Activated B cell treated with CpG ODN at 0.5 μM for 24 hours (primary cell): ENCODE data around the gene R3HDM4. TPM values are rescaled to one million over a fixed set of nuclear protein-coding genes. Genes with fewer than 3 reads are reported as not detected.
A peak's percentile ranks its signal among the peaks of the same experiment; 100 is the strongest.

Experiments used
- ATAC-seq: fragments of 200-7000 bp; cut with Tn5 transposase; one replicate; pipeline ENCODE4 v1.10.0; 2021; ENCODE audit warnings: low read depth, mild to moderate bottlenecking, moderate library complexity
- CTCF ChIA-PET: fragments of 350-600 bp; sonication (Branson Sonifier 250); formaldehyde crosslinking; loops from one replicate; lab custom pipeline; 2021; ENCODE audit warnings: antibody characterized with exemption; lab: Charles Lee
- POLR2A ChIA-PET: fragments of 350-600 bp; sonication (Branson Sonifier 250); formaldehyde crosslinking; loops from one replicate; lab custom pipeline; 2021; ENCODE audit warnings: antibody characterized with exemption; lab: Charles Lee
- DNase-seq: peaks from one replicate; pipeline ENCODE4 v3.0.0; 2022
- H3K27ac Mint-ChIP-seq: one replicate; pipeline ENCODE4 v1.8.0; 2020; ENCODE audit warnings: mixed read lengths
- H3K27me3 Mint-ChIP-seq: one replicate; pipeline ENCODE4 v1.8.0; 2021; ENCODE audit warnings: mixed read lengths
- H3K36me3 Mint-ChIP-seq: one replicate; pipeline ENCODE4 v1.8.0; 2021; ENCODE audit warnings: low read depth, mixed read lengths
- H3K4me1 Mint-ChIP-seq: one replicate; pipeline ENCODE4 v1.8.0; 2021; ENCODE audit warnings: mixed read lengths
- H3K4me3 Mint-ChIP-seq: one replicate; pipeline ENCODE4 v1.8.0; 2020; ENCODE audit warnings: mild to moderate bottlenecking, mixed read lengths
- H3K9me3 Mint-ChIP-seq: one replicate; pipeline ENCODE4 v1.8.0; 2020; ENCODE audit warnings: mixed read lengths
- CTCF ChIP-seq: fragments of 200-600 bp; IDR thresholded peaks from one replicate; pipeline ENCODE4 v1.8.0; 2022; ENCODE audit warnings: antibody characterized with exemption, mild to moderate bottlenecking
- intact Hi-C: fragments of 100-400 bp; cut with micrococcal nuclease; formaldehyde crosslinking; loops from one replicate; pipeline ENCODE4 v1.15.1; 2024
- total RNA-seq: library from RNA; stranded (reverse); gene quantifications from 2 replicates; pipeline ENCODE4 v1.2.3, GENCODE V29; 2022

R3HDM4 gene
- total RNA-seq, 1 donor from 2014 or later, result 189 TPM

GRCh38 chr19:947090-947706 lies 34.2 kb upstream of the R3HDM4 start:
- Mint-ChIP-seq H3K4me3 (peak overlapping the region; percentile 81), H3K27me3 (no peaks in the 10 kb centered on the region), H3K27ac (peak overlapping the region; percentile 93), H3K4me1 (peaks cover 55% of the 10 kb centered on the region), H3K9me3 (no peaks in the 10 kb centered on the region), H3K36me3 (peaks cover 8% of the 10 kb centered on the region)
- intact Hi-C loops, result loop anchor here (1.0 to 5.0 kb wide), 4 partner anchors 21 to 185 kb away; partner anchors contain the start of gene ARID3A
- DNase-seq (no peak), ATAC-seq (peak; percentile 35)
- ChIA-PET POLR2A (interaction anchor here (0.6 to 3.3 kb wide), 19 partner anchors 9 to 322 kb away, joined by 3 to 45 read pairs (median 4); partner anchors contain the start of genes CNN2, RNU6-2 and WDR18), CTCF (interaction anchor here (0.6 to 1.2 kb wide), 2 partner anchors 24 to 177 kb away, joined by 3 to 4 read pairs; no protein-coding TSS in a partner anchor)
- TF ChIP-seq CTCF, result no peak

GRCh38 chr19:945401-946252 lies 32.6 kb upstream of the R3HDM4 start:
- Mint-ChIP-seq H3K4me1 (peaks cover 49% of the 10 kb centered on the region), H3K27me3 (no peaks in the 10 kb centered on the region), H3K4me3 (no peak overlapping the region), H3K9me3 (no peaks in the 10 kb centered on the region), H3K27ac (no peak overlapping the region), H3K36me3 (peaks cover 10% of the 10 kb centered on the region)
- ATAC-seq (no peak), DNase-seq (no peak)
- ChIA-PET CTCF (interaction anchor here (1.0 kb wide), 1 partner anchor 38 kb away, joined by 4 read pairs; the partner anchor contains the start of gene WDR18), POLR2A (interaction anchor here (0.6 to 3.3 kb wide), 5 partner anchors 7 to 321 kb away, joined by 3 to 45 read pairs (median 3); no protein-coding TSS in a partner anchor)
- TF ChIP-seq CTCF, result no peak
- intact Hi-C loops, result loop anchor here (2.0 to 5.0 kb wide), 2 partner anchors 37 to 187 kb away; no protein-coding TSS in a partner anchor

DNA sequence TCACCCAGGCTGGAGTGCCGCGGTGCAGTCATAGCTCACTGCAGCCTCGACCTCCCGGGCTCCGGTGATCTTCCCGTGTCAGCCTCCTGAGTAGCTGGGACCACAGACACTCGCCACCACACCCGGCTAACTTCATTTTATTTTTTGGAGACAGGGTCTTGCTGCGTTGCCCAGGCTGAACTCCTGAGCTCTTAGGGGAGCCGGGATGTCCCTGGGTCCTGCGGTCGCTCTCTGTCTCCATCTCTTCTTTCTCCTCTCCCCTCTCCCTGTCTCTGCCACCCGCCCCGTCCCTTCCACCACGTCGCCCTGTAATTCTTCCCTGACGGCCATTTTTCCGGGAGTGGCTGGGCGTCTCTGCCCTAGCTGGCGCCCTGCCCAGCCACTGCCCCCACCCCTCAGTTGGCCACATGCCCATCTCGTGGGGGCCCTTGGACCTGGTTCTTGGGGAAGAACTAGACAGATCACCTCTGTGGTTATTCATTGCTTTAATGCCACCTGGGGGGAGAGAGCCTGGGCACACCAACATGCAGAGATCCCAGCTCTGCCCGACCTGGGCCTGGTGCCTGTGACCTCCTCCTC lies 31.7 kb upstream of the R3HDM4 start:
- no peak for DNase-seq
- peaks cover 51% of the 10 kb centered on the region for H3K4me1 Mint-ChIP-seq
- no peak for ATAC-seq
- H3K27ac Mint-ChIP-seq, result peak overlapping the region; percentile 64
- CTCF ChIA-PET, result no interaction called here
- no peaks in the 10 kb centered on the region for H3K9me3 Mint-ChIP-seq
- intact Hi-C loops, result loop anchor here (5.0 kb wide), 1 partner anchor 188 kb away; no protein-coding TSS in a partner anchor
- POLR2A ChIA-PET, result interaction anchor here (0.6 to 2.3 kb wide), 4 partner anchors 12 to 81 kb away, joined by 3 to 7 read pairs (median 4); partner anchors contain the start of gene WDR18
- no peaks in the 10 kb centered on the region for H3K27me3 Mint-ChIP-seq
- no peak overlapping the region for H3K4me3 Mint-ChIP-seq
- TF ChIP-seq CTCF, result no peak
- peaks cover 12% of the 10 kb centered on the region for H3K36me3 Mint-ChIP-seq

GRCh38 chr19:944171-944567 lies 31.1 kb upstream of the R3HDM4 start:
- Mint-ChIP-seq H3K36me3 (peaks cover 12% of the 10 kb centered on the region), H3K27ac (no peak overlapping the region), H3K4me3 (no peak overlapping the region), H3K9me3 (no peaks in the 10 kb centered on the region), H3K27me3 (no peaks in the 10 kb centered on the region), H3K4me1 (peaks cover 51% of the 10 kb centered on the region)
- ChIA-PET CTCF (no interaction called here), POLR2A (interaction anchor here (0.6 to 2.3 kb wide), 4 partner anchors 11 to 80 kb away, joined by 3 to 7 read pairs (median 4); partner anchors contain the start of gene WDR18)
- no peak for ATAC-seq
- no peak for DNase-seq
- TF ChIP-seq CTCF, result no peak
- intact Hi-C loops, result no loop called here
